ENCODE measurements around the gene DOCK2. TPM values are rescaled to one million over a fixed set of nuclear protein-coding genes. Genes with fewer than 3 reads are reported as not detected.

DOCK2 gene
- total and polyA plus RNA-seq, 2 of the 8 experiments (the other 6 are each of a cell fraction or from before 2014, with no cell fraction given), result 3.9 to 5.7 TPM

DNA sequence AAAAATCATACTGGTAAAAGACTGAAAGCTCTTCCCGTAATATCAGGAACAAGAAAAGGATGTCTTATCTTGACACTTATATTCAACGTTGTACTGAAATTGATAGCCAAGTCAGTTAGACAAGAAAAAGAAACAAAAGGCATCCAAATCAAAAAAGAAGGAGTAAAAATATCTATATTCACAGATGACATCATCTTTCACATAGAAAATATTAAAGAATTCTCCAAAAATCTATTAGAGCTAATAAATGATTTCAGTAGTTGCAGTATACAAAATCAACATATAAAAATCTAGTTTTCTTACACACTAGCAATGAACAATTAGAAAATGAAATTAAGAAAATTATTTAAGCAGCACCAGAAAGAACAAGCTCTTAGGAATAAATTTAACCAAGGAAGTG, 29.2 kb upstream of the DOCK2 start:
- Histone ChIP-seq H4K91ac (replicated peaks; ENCODE audit: insufficient read length, low read length) (no peak overlapping the region), H3K9ac (replicated peaks in 1 of 4; ENCODE audit: extremely low read depth in 1 of 4, low read depth in 3 of 4, low read length in 3 of 4) (no peak overlapping the region), H2AK5ac (ENCODE audit: low read depth, low read length) (no peak overlapping the region), H2BK20ac (ENCODE audit: low read length) (no peak overlapping the region), H3K14ac (ENCODE audit: insufficient read length) (no peak overlapping the region), H3K18ac (ENCODE audit: extremely low read depth, low read length) (no peak overlapping the region), H3K4me3 (ENCODE audit: extremely low read depth in 1 of 4, insufficient read depth in 2 of 4, low read depth in 3 of 4, low read length in 4 of 4) (no peak overlapping the region), H4K5ac (ENCODE audit: insufficient read length, low read depth, low read length) (no peak overlapping the region), H3K56ac (replicated peaks; ENCODE audit: insufficient read length, low read depth, low read length) (no peak overlapping the region), H4K20me1 (replicated peaks in 1 of 2; ENCODE audit: control insufficient read depth in 1 of 2, insufficient read depth in 2 of 2, low read length in 2 of 2) (no peaks in the 10 kb centered on the region), H3K4me2 (ENCODE audit: insufficient read depth in 1 of 2, low read depth in 2 of 2, low read length in 2 of 2) (no peak overlapping the region), H2BK120ac (replicated peaks; ENCODE audit: low read depth, low read length) (no peak overlapping the region), H2BK5ac (ENCODE audit: low read depth, low read length) (no peak overlapping the region), H3K23me2 (ENCODE audit: low read depth, low read length) (no peaks in the 10 kb centered on the region), H2BK15ac (ENCODE audit: low read length) (no peak overlapping the region), H3K9me3 (ENCODE audit: insufficient read depth in 2 of 2, low read depth in 1 of 2, low read length in 1 of 2) (no peaks in the 10 kb centered on the region), H3K36me3 (ENCODE audit: control insufficient read depth in 2 of 4, insufficient read depth in 4 of 4, low read length in 3 of 4) (peaks cover 0 to 9% (median 4%) of the 10 kb centered on the region in 4 experiments; a peak in 5 of 8 replicates), H3K23ac (ENCODE audit: insufficient read length) (no peak overlapping the region), H3K79me2 (ENCODE audit: control insufficient read depth in 1 of 2, insufficient read depth in 2 of 2, low read length in 2 of 2) (no peaks in the 10 kb centered on the region), H3K4me1 (replicated peaks in 1 of 4; ENCODE audit: control insufficient read depth in 3 of 4, insufficient read depth in 4 of 4, low read length in 3 of 4) (no peaks in the 10 kb centered on the region), H4K8ac (ENCODE audit: extremely low read depth, insufficient read depth, low read length) (no peak overlapping the region), H2BK12ac (ENCODE audit: low read depth, low read length) (no peak overlapping the region), H3K79me1 (ENCODE audit: low read depth, low read length) (no peaks in the 10 kb centered on the region), H2AFZ (ENCODE audit: low read length) (no peak overlapping the region), H3K27ac (ENCODE audit: low read depth, low read length) (no peak overlapping the region), H3K27me3 (replicated peaks in 1 of 4; ENCODE audit: control insufficient read depth in 3 of 4, extremely low read depth in 1 of 4, insufficient read depth in 3 of 4, low read length in 3 of 4) (no peaks in the 10 kb centered on the region), H3K4ac (replicated peaks; ENCODE audit: insufficient read length, low read depth, low read length) (no peak overlapping the region)
- ChIA-PET CTCF (ENCODE audit: partially characterized antibody) (interaction anchor here (1.1 kb wide), 1 partner anchor 373 kb away, joined by 3 read pairs; no protein-coding TSS in a partner anchor), POLR2A (ENCODE audit: partially characterized antibody) (interaction anchor here (0.7 kb wide), 1 partner anchor 507 kb away, joined by 3 read pairs; no protein-coding TSS in a partner anchor)
- DNase-seq (ENCODE audit: low read depth in 1 of 2, low spot score in 2 of 2) (no peak), FAIRE-seq (no peak)
- no peak for TF ChIP-seq TEAD4 (IDR thresholded peaks at IDR 0.05; ENCODE audit: low read depth, low read length)
- TF ChIP-seq PHF8 (conservative IDR thresholded peaks at IDR 0.05; ENCODE audit: low read depth, low read length), result no peak
- TF ChIP-seq TBP (IDR thresholded peaks at IDR 0.05; ENCODE audit: low read depth, low read length), result no peak
- no peak for TF ChIP-seq CBX8 (IDR thresholded peaks at IDR 0.05; ENCODE audit: borderline replicate concordance, low read depth, low read length)
- TF ChIP-seq SIN3A (conservative IDR thresholded peaks at IDR 0.05 in 1 of 2, IDR thresholded peaks at IDR 0.05 in 1 of 2; ENCODE audit: low read depth in 1 of 2, low read length in 2 of 2), result no peak
- no peak for TF ChIP-seq GTF2F1 (IDR thresholded peaks at IDR 0.05; ENCODE audit: borderline replicate concordance, low read depth, low read length)
- no peak for TF ChIP-seq FOSL1 (IDR thresholded peaks at IDR 0.05; ENCODE audit: insufficient read depth, low read depth, low read length)
- no peak for TF ChIP-seq NANOG (IDR thresholded peaks at IDR 0.05; ENCODE audit: insufficient read depth, low read depth, low read length, poor library complexity, severe bottlenecking)
- TF ChIP-seq SIRT6 (IDR thresholded peaks at IDR 0.05; ENCODE audit: low read length), result no peak
- WGBS, 2 experiments (ENCODE audit: extremely low coverage in 1 of 2, insufficient coverage in 1 of 2, insufficient read length in 1 of 2, insufficient replicate concordance in 2 of 2, low coverage in 1 of 2, low lambda C conversion rate in 2 of 2, missing lambda C conversion rate in 1 of 2), result 91% methylated on average over 2 of the region's 2 CpGs; no CpG with 5 or more reads in 1 of the 2 experiments
